SK-N-MC (cell line): ENCODE measurements around the gene MCC.

Source experiments
- EZH2 ChIP-seq: fragments of 200-600 bp; sonication (generic); IDR thresholded peaks from one replicate; pipeline ENCODE4 v1.6.1; 2017; ENCODE audit warnings: antibody characterized with exemption
- FOXP2 ChIP-seq: optimal IDR thresholded peaks from 2 replicates; pipeline ENCODE3; 2011; ENCODE audit warnings: mild to moderate bottlenecking, moderate library complexity; ENCODE audit not compliant: insufficient read depth; ENCODE audit errors: extremely low read length, control extremely low read depth
- POLR2AphosphoS5 ChIP-seq: IDR thresholded peaks from 2 replicates; pipeline ENCODE4 v1.6.1; 2012; ENCODE audit warnings: mild to moderate bottlenecking, low read depth, low read length, borderline replicate concordance

DNA sequence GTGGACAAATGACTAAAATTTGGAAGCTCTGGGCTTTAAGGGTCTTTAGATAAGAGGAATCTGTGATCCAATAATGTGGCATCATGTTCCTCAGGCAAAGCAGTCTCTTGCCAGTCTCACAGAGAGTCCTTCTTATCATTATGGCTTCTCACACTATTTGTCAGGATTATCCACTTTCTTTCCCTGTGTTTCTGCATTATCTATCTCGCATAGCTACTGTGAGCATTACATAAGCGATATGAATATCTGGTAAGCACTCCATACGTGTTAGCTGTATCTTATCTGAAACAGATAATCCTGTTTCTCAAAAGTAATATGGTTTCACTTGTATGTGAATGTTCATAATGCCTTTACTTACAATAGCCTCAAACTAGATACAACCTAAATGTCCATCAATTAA, 9.6 kb downstream of the MCC start:
- TF ChIP-seq POLR2AphosphoS5 (no peak), EZH2 (no peak), FOXP2 (no peak)
